ENCODE measurements around the gene BRIP1. TPM values are rescaled to one million over a fixed set of nuclear protein-coding genes. Genes with fewer than 3 reads are reported as not detected.

Gene BRIP1
- total and polyA plus RNA-seq, 3 donors from 2014 or later, result 7.5 to 10.6 (median 10.5) TPM

DNA sequence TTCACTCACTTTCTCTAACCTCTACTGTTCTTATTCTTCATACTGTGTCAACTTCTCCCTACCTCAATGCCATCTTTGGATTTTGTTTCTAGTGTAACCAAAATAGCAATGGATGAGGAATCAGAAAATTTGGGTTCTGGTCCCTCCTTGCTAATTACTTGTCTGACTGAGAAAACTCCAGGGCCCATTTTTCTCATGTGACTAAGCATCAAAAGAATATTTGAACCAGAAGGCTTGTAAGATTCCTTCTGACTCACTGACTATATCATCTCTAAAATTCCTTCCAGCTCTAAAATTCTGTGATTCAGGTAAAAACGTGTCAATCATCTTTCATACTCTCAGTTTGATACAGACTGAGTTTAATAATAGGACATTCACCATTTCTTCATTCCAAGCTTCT, 57.9 kb downstream of the BRIP1 start:
- no peak overlapping the region for H3K27ac ChIP-seq
- 65 to 83% methylated on average over 1 of the region's 1 CpG for WGBS, 2 donors
- H3K9me3 ChIP-seq, result no peaks in the 10 kb centered on the region
- H3K4me1 ChIP-seq, result no peaks in the 10 kb centered on the region
- H3K36me3 ChIP-seq (ENCODE audit: low read depth, missing control alignments), result no peaks in the 10 kb centered on the region
- no peak for DNase-seq
- intact Hi-C loops (cut with DNase I; ENCODE audit: low total_unique reads), result no loop called here
- TF ChIP-seq CTCF (IDR thresholded peaks at IDR 0.05), result no peak
- H3K4me3 ChIP-seq, result no peak overlapping the region
- H3K27me3 ChIP-seq, result no peaks in the 10 kb centered on the region

GRCh38 chr17:61803796-61804195, 59.5 kb downstream of the BRIP1 start:
- 94 to 95% methylated on average over 1 of the region's 1 CpG for WGBS, 2 donors
- Histone ChIP-seq H3K27me3 (no peaks in the 10 kb centered on the region), H3K27ac (no peak overlapping the region), H3K36me3 (ENCODE audit: low read depth, missing control alignments) (no peaks in the 10 kb centered on the region), H3K4me3 (no peak overlapping the region), H3K9me3 (no peaks in the 10 kb centered on the region), H3K4me1 (no peaks in the 10 kb centered on the region)
- TF ChIP-seq CTCF (IDR thresholded peaks at IDR 0.05) (no peak), POLR2A (IDR thresholded peaks at IDR 0.05) (no peak)
- no peak for DNase-seq
- intact Hi-C loops (cut with DNase I; ENCODE audit: low total_unique reads), result no loop called here

DNA sequence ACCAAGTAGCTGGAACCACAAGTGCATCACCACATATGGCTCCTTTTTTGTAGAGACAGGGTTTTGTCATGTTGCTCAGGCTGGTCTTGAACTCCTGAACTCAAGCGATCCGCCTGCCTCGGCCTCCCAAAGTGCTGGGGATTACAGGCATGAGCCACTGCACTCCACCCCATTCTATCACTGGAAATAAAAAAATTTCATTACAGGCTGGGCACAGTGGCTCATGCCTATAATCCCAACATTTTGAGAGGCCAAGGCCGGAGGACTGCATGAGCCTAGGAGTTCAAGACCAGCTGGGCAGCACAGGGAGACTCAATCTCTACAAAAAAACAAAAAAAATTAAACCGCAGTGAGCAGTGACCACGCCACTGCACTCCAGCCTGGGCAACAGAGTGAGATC, 60.1 kb downstream of the BRIP1 start:
- Histone ChIP-seq H3K27ac (no peak overlapping the region), H3K9me3 (no peaks in the 10 kb centered on the region), H3K4me3 (no peak overlapping the region), H3K4me1 (no peaks in the 10 kb centered on the region), H3K36me3 (ENCODE audit: low read depth, missing control alignments) (no peaks in the 10 kb centered on the region), H3K27me3 (no peaks in the 10 kb centered on the region)
- DNase-seq, result no peak
- WGBS, 2 donors, result 92 to 98% methylated on average over 6 of the region's 6 CpGs
- intact Hi-C loops (cut with DNase I; ENCODE audit: low total_unique reads), result no loop called here
- no peak for TF ChIP-seq CTCF (IDR thresholded peaks at IDR 0.05)
- TF ChIP-seq POLR2A (IDR thresholded peaks at IDR 0.05), result no peak

GRCh38 chr17:61799812-61800484, 63.4 kb downstream of the BRIP1 start:
- H3K4me3 ChIP-seq, result no peak overlapping the region
- no peaks in the 10 kb centered on the region for H3K27me3 ChIP-seq
- intact Hi-C loops (cut with DNase I; ENCODE audit: low total_unique reads), result no loop called here

More at GRCh38 chr17:61799812-61800484, 63.4 kb downstream of the BRIP1 start:
- DNase-seq, result no peak
- Histone ChIP-seq H3K27ac (no peak overlapping the region), H3K9me3 (no peaks in the 10 kb centered on the region), H3K36me3 (ENCODE audit: low read depth, missing control alignments) (no peaks in the 10 kb centered on the region), H3K4me1 (no peaks in the 10 kb centered on the region)
- TF ChIP-seq CTCF (IDR thresholded peaks at IDR 0.05) (no peak), POLR2A (IDR thresholded peaks at IDR 0.05) (no peak)
- 93 to 97% methylated on average over 1 of the region's 1 CpG for WGBS, 2 donors

Data from testis (tissue), 3 donors.